GM21390 (cell line): Measurements from ENCODE around the gene AQP10.
"Not testable (repeated sequence)": the region's sequence is repeated elsewhere in the genome, so short reads cannot be mapped to it uniquely, and the experiment has no call there.

Experiments used
- ATAC-seq: cut with Tn5 transposase; IDR thresholded peaks from one replicate; pipeline ENCODE4 v1.9.1; 2021; ENCODE audit not compliant: unreplicated experiment

Gene AQP10

DNA sequence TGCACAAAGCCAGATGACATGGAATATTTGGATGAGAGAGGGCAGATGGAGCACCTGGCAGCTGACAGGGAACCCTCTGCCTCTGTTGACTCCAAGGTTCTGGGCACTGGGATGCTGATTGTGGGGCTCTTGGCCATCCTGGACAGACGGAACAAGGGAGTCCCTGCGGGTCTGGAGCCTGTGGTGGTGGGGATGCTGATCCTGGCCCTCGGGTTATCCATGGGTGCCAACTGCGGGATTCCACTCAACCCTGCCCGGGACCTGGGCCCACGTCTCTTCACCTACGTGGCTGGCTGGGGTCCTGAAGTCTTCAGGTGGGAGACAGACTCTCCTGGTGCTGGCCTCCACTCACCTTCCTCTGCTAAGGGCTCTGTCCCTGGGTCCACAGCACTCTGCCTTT, 2.6 kb downstream of the AQP10 start:
- ATAC-seq, result no peak

DNA sequence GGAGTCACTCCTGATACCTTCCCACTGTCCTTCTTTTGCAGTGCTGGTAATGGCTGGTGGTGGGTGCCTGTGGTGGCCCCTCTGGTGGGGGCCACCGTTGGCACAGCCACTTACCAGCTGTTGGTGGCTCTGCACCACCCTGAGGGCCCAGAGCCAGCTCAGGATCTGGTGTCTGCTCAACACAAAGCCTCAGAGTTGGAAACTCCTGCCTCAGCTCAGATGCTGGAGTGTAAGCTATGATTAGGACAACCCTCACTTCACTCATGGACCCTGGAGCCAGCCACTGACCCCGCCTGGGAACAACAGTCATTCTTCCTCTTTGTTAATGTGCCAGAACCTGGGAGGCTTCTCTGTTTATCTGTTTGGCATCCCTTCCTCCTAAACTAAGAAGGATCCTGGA, 3.3 kb downstream of the AQP10 start:
- ATAC-seq, result no peak

DNA sequence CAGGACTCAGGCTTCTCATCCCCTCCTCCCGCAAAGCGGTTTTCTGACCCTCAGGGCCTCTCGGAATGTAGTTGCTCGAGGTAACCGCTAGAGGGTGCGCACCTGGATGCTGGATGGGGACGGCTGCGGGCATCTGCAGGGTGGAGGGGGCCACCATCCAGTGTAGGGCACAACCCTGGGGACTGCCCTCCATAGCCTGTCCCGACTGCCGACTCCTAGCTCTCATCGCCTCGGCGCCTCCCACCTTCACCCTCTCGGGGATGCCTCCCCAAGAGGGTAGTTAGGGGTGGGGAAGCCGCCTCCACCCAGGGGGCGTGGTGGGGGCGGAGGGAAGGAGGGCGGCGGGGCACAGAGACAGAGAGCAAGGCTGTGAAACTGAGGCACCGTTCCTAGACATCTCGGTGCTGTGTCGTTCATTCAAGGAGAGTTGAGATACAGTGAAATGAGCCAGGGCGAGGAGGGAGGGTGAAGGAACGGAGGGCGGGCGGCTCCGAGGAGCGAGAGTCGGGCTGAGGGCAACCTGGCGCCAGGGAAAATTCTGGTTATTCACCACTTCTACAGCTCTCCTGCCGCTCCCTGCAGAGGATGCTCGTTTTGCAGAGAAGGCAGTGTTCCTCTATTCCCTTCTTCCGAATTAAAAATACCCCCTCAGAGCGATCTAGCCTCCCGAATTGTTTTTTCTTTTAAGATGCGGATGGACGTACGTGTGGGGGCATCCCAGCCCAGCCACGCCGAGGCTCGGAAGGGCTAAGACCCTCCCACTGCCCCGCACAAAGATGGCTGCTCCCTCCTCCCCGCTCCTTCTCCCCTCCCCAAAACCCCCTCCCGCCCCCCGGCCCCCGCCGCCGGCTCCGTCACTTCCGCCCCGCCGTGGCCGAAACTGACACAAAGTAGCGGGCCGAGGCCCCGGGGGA, 4.0 kb downstream of the AQP10 start, which contains the start of gene ATP8B2:
TSS of gene ATP8B2 (plus strand) at position 857 of the 914 bp plus-strand sequence. CDS start 2,617 bp downstream, outside the sequence.
- no peak for ATAC-seq

DNA sequence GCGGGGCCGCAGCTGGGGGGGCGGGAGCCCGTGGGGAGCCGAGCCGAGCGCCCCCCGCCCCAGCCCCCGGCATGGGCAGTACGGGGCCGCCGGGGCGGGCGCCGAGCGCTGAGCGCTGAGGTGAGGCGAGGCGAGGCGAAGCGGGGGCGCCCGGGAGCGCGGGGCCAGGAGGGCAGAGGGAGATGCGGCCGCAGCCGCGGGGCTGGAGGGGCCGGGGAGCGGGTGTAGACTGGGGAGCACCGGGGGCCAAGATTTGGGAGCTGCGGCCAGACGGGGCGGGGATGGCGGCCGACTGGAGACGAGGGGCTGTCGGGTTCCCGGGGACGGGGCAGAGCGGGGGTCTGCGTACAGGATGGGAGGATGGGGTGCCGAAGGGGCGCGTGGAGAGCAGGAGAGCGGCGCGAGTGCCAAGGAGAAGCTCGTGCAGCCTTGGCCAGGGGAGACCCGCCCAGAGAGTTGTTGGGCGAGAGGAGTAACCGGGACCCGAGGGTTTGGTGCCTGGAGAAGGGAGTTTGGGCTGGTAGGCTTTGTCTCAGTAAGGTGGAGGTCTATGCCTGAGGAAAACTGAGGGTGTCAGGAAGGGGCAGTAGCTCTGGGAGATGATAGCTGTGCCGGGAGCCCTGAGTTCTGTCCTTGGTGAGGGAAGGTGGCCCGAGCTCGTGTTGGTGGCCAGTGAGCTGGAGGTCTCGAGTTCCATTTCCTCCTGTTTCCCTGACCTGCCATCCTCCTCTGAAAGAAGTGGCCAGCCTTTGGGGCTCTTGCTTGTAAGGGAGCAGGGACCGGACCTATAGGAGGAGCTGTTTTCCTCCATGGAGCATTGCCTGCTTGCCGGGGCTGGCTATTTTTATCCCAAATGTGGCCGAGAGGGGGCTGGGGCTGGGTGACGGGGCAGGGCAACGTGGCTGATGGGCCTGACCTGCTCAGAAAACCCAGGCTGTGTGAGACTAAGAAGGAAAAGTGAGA, 5.0 kb downstream of the AQP10 start:
- no peak for ATAC-seq

DNA sequence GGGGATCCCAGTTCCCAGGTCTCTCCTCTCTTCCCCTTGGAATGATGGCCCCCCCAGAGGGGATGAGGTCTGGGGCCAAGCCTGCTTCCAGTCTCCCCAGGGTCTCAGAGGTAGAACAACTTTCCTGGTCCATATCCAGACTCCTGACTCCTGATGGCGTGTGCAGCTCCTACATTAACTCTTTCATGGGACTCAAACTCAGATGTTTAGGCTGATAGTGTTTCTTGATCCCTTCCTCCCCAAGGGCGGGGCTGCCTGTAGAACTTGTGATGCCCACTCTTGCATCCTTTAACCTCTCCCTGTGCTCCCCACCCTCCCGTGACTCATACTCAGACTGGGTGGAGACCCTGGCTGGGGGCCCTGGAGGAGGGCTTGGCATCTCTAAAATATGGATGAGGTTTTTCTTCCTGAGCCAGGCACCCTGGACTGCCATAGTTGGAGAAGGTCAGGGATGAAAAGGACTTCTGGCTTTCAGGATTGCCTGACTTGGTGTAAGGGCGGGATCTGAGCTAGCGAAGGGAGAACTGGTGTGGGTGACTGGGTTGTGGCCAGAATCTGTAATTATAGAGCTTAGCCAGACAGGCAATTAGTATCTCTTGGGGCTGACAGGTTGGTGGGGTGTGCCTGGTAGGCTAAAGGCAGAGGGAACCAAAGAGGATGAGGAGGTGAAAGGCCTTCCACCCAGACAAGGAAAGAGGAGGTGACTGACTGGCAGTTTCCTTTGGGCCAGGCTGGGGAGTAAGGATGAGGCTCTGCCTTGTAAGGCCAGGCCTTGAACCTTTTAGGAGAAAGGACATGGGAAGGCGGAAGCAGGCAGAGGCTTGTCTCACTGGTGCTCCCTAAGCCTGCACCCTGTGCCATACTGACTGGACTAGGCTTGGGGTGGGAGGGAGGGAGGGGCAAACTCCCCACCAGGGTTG, 5.9 kb downstream of the AQP10 start:
- no peak for ATAC-seq

DNA sequence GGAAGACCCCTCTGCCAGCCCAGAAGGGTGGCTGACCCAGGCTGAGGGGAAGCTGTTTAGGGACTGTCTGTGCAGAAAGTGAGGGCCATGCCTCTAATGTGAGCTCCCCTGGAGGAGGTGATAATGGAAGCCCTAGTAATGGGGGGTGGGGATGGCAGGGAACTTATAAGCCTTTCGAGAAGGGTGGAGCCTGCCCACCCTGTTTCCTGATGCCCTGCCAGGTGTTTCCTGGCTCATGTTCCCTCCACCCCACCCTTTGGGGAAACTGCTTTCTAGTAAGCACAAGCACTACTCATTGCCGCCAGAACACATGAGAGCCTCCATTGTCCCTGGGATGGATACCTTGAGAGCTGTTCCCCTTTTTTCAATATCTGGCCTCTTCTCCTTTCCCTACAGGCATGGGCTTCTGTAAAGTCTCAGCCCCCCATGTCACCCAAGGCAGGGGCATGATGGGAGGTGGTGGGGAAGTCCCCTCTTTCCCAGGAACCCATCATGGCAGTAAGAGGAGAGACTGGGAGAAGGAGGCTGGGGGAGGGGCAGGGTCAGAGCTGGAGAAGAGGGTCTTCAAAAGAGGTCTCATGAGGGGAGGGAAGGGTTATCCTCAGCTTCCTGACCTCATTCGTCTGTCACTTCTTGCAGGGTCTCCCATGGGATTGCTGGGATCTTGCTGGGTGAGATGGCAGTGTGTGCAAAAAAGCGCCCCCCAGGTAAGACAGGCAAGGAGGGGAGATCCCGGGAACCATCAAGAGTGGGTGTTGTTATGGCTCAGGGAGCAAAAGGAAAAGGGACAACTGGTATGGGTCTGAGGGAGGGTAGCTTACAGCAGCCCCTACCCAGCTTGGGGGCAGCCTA, 6.8 kb downstream of the AQP10 start:
- no peak for ATAC-seq

DNA sequence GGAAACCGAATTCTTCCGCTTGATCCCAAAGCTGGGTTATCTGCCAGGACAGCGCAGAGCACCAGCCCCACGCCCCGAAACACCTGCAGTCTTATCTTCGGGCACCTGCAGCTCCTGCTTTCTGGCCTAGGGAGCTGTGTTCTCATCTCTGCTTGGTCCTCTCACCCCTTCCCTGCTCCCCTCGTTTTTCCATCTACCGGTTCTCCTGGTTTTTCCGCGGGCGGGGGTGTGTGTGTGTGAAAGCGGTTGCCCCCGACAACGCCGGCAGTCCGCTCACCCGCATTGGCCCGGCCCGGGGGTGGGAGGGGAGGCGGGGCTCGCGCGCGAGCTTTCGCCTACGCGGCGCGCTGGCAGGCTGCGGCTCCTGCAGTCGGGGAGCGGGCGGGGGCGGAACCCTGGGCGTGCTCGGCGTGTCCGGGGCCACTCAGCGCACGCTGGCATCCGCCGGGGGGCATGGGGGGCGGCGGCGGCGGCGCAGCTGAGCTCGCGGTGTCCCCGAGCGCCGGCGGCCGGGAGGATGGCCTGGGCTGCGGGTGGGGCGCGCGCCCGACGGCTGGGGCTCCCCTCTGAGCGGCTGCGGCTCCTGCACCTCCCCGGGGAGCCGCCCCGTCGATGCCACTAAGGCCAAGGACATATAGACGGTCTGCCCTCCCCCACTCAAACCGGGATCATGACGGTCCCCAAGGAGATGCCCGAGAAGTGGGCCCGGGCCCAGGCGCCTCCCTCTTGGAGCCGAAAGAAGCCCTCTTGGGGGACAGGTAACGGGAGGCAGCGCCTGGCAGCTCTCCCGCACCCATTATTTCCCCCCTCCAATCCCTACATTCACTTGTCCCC, 7.6 kb downstream of the AQP10 start:
- peak; percentile 44 for ATAC-seq

DNA sequence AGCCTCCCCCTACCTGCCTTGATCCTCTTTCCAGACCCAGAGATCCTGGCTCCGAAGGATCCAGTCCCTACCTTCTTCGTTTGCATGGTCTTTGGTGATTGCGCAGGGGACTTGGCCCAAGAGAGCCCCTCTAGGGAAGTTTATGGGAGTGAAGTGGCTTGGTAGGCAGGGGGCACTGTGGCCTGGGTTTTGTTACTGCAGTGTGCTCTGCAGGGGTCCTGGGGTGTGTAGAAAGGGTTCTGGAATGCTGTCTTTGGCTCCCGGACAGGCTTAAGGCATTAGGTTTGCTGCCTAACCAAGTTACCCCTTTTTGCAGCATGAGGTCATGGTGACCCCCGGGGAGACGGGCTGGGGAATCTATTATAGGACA, 8.2 kb downstream of the AQP10 start:
- ATAC-seq, result no peak

DNA sequence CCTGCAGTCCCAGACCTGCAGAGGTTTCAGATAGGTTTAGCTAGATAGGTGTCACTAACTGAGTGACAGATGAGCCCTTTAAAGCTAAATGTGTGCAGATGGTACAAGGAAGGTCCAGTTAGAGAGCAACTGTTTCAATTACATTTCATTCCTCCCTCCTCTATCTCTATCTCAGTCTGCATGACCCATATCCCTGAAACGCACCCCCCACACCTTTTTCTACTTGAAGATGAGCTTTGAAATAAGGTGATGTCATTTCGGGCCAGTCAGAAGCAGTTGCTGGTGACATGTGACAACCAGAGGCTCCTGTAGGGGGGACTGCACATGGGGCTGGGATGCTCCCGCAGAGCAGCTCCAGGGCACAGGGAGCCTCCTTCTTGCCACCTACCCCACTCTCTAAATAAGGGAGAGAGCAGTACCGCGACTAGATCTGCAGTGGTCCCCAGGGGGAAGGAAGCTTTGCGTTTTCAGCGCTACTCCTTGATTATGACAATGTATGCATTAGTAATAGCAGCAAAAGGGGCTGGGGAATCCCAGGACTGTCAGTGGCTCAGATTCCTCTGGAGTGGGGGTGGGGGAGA, 8.7 kb downstream of the AQP10 start:
- ATAC-seq, result no peak

DNA sequence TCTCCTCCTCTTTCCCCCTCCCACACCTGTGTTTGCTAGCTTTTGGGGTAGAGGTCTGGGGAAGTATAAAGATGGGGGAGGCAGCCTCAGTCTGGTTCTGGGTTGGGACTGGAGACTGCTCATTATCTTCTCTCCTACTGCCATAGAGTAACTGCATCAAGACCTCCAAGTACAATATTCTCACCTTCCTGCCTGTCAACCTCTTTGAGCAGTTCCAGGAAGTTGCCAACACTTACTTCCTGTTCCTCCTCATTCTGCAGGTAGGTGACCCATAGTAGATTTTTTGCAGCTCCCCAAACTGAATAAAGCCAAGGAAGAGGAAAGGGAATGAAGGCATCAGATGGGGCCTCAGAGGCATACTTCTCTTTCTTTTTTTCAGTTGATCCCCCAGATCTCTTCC, 9.8 kb downstream of the AQP10 start:
- no peak for ATAC-seq

DNA sequence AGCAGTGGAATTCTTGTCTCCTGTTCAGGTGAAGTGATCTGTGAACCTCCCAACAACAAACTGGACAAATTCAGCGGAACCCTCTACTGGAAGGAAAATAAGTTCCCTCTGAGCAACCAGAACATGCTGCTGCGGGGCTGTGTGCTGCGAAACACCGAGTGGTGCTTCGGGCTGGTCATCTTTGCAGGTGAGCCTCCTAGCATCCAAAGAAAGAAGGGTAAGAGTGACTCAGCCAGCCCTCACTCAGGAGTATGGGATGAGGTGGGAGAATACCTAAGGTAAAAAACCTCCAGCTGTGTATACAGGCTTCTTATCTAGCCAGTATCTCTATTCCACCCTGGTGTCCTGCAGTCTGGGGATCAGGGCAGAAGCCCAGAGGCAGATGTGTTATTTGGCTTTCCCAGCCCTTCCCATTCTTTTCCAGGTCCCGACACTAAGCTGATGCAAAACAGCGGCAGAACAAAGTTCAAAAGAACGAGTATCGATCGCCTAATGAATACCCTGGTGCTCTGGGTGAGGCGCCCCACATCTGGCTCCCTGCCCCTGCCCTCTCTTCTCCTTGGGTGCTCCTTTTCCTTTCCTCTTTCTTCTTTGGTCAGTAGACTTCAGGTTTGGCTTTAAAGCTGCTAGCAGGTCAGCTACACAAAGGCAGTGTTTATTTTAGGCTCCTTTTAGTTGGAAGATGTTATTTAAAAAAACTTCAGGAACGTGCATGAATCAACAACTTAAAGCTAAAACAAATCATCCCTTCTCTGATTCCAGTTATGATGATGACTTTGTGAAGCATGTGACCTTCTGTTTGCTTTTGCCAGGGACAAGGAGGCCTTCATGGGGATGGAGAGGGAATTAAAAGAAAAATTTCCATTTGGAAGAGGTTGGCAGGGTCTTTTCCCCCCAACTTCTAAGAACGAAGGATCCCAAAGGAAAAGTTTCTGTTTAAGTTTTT, 13.5 kb downstream of the AQP10 start:
- no peak for ATAC-seq

DNA sequence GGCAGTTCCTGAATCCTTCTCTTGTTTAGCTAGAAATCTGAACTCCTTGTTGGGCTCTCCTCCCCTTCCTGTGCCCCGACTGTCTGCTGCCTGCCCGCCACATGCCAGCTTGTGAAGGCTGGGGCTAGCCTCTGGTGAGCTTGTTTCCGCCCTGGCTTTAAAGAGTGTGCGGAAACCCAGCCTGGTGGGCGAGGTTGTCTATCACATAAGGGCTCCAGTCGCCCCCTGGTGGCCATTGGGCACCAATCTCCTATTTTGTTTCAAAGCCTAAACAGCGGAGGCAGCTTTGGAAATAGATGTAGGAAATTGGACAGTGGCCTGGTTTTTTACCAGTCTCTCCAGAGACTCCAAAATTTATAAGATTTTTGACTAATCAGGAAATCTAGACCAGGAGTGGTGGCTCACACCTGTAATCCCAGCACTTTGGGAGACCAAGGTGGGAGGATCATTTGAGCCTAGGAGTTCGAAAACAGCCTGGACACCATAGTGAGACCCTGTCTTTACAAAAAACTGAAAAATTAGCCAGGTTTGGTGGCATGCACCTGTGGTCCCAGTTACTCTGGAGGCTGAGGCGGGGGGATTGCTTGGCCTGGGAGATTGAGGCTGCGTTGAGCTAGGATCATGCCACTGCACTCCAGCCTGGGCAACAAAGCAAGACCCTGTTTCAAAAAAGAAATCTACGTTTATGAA, 14.3 kb downstream of the AQP10 start:
- ATAC-seq, result no peak

DNA sequence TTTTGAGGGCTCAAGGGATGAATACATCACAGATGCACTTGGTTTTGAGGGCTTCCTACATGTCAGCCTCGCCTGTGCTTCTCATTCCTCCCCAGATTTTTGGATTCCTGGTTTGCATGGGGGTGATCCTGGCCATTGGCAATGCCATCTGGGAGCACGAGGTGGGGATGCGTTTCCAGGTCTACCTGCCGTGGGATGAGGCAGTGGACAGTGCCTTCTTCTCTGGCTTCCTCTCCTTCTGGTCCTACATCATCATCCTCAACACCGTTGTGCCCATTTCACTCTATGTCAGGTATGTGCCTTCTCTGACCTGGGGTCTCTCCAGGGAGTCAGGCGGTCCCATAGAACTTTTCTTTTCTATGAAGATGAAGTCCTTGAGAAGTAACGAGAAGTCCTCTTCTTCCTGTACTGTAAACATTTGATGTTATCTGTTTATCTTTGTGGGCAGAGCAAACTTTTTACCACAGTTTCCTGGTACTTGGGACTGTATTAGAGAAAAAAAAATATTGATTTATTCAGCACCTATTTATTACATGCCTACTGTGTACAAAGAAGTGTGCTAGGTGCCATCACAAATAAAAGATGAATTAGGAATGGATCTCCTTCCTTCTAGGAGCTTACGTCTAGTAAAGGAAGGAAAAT, 16.5 kb downstream of the AQP10 start:
- no peak for ATAC-seq

DNA sequence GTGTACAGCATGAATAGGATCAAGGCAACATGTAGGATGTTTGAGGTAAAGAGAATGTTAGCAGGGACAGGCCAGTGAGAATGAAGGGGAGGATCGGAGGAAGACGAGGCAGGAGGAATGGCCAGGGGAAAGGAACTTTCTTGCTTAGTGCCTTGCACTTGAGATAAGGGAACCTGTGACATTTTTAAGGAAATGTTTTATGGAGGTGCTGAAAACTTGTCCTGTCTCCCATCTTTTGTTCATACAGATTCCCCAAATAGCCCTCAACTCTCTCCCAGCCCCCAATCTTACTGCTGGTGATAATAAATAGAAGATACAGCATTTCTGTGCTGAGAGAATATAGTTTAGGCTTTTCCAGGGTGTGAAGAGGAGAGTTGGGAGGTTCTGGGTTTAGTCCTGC, 18.0 kb downstream of the AQP10 start:
- no peak for ATAC-seq

DNA sequence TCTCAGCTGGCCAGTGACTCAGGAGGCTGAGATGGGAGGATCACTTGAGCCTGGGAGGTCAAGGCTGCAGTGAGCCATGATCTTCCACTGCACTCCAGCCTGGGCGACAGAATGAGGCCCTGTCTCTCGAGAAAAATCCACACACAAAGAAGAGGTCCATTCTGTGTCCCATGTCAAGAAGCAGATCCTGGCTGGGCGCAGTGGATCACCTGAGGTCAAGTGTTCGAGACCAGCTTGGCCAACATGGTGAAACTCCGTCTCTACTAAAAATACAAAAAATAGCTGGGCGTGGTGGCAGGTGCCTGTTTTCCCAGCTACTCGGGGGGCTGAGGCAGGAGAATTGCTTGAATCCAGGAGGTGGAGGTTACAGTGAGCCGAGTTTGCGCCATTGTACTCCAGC, 20.5 kb downstream of the AQP10 start:
- ATAC-seq, result not testable (repeated sequence)

DNA sequence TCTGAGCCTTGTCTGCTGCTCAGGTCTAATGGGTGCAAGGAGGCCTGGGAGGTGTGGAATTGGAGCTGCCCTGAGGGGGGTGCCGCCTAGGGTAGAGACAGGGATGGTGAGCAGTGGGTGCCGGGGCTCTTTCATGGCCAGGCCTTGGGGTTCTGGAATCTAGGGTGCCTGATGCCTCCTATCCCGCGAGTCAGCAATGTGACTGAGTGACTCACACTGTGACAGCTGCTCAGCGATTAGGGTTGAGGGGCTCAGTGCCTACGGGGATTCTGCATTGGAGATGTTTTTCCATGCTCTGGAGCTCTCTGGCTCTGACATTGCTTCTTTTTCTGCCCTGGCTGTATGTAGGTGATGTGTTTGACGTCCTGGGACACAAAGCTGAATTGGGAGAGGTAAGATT, 21.2 kb downstream of the AQP10 start:
- no peak for ATAC-seq
